GM12878 (cell line): Measurements from ENCODE around the gene CCDC14.
"Not testable (repeated sequence)": the region's sequence is repeated elsewhere in the genome, so short reads cannot be mapped to it uniquely, and the experiment has no call there.

Experiments
- CEBPB ChIP-seq, 2 experiments: fragments of 150-350 bp in 1 of 2; IDR thresholded peaks; 2 replicates each; pipeline ENCODE4 v1.6.1; 2012 to 2014; ENCODE audit warnings: low read depth in 2 of 2, low read length in 2 of 2, borderline replicate concordance in 1 of 2, inconsistent platforms in 1 of 2
- RAD21 ChIP-seq: IDR thresholded peaks from 2 replicates; pipeline ENCODE4 v1.6.1; 2011; ENCODE audit warnings: mild to moderate bottlenecking, low read depth, low read length, moderate library complexity; ENCODE audit not compliant: insufficient read depth
- SREBF1 ChIP-seq: IDR thresholded peaks from 2 replicates; pipeline ENCODE4 v1.6.1; 2012; ENCODE audit warnings: mild to moderate bottlenecking, low read length
- SREBF2 ChIP-seq: IDR thresholded peaks from 2 replicates; pipeline ENCODE4 v1.6.1; 2012; ENCODE audit warnings: mild to moderate bottlenecking, low read length
- ZNF384 ChIP-seq: IDR thresholded peaks from 2 replicates; pipeline ENCODE4 v1.6.1; 2012; ENCODE audit warnings: low read depth, mild to moderate bottlenecking, low read length, improper control_type of control experiment, borderline replicate concordance

DNA sequence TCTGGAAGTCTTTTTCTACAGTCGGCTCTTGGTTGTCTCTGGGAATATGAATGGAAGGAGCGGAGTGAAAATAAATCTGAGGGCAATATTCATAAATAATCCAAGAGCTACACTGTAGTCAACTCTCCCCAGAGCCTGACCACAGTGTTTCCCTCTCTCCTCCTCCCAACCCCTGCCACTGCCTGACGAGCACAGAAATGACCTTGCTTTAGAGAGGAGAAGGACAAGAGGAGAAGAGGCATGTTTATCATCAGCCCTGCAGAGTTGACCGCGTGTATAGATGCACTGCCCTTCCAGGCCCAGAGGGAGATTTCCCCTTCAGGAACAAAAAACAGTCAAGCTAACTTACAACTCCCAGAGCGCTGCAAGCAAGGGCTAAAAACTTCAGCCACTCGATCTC is 14.0 kb upstream of the CCDC14 start:
- TF ChIP-seq ZNF384; SREBF1; SREBF2; RAD21; CEBPB (IDR thresholded peaks at IDR 0.05; ENCODE audit: borderline replicate concordance in 1 of 2, low read depth in 2 of 2, low read length in 2 of 2): not testable (repeated sequence)
